HG03575 (cell line): ENCODE data around the gene AP2B1.
"Not testable (repeated sequence)": the region's sequence is repeated elsewhere in the genome, so short reads cannot be mapped to it uniquely, and the experiment has no call there.

Experiments
- ATAC-seq: cut with Tn5 transposase; IDR thresholded peaks from one replicate; pipeline ENCODE4 v1.9.1; 2021; ENCODE audit not compliant: unreplicated experiment, insufficient number of reproducible peaks, low FRiP score; ENCODE audit errors: extremely low read depth

The AP2B1 gene

GRCh38 chr17:35568561-35568960, 18.6 kb upstream of the AP2B1 start:
- ATAC-seq: no peak

GRCh38 chr17:35569405-35569804, 17.7 kb upstream of the AP2B1 start:
- no peak for ATAC-seq

GRCh38 chr17:35575759-35576158, 11.4 kb upstream of the AP2B1 start:
- ATAC-seq: no peak

GRCh38 chr17:35577830-35578196, 9.3 kb upstream of the AP2B1 start:
- no peak for ATAC-seq

DNA sequence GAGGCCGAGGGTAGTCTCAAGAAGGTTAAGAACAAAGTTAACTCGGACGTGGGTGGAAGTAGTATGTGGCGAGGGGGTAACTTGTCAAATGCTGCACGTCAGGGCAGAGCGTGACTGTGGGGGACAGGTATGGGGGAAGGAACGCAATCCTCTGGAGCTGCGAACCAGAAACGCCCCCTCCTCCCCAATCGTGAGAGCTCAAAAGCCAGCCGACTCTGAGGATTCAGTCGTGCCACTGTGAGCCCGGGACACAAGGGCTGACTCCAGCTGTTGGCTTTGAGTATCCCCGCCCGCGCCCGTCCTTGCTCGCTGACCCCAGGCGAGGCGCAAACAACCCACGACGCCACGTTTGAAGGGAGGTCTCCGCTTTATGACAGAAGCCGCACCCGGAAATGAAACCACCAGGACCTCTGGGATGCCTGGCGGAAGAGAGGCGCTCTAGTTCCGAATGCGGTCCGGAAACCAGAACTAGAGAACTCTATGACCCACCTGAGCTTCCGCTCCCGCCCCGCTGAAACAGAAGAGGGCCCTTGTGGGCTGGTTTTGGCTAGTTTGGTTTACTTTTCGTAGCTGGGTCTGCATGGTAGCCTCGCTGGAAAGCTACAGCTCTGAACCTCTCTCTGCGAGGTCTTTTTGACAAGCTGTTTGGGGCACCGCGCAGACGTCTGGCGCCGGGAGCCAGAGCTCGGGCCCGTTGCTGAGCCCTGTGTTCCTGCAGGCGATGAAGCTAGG, 8.8 kb upstream of the AP2B1 start, which contains the start of gene PEX12:
PEX12 (minus strand) TSS at position 375 of the 732 bp plus-strand sequence. CDS start 550 bp downstream, outside the sequence.
- ATAC-seq: no peak

- ATAC-seq: no peak
Measured at GRCh38 chr17:35578929-35579432, 8.1 kb upstream of the AP2B1 start.

DNA sequence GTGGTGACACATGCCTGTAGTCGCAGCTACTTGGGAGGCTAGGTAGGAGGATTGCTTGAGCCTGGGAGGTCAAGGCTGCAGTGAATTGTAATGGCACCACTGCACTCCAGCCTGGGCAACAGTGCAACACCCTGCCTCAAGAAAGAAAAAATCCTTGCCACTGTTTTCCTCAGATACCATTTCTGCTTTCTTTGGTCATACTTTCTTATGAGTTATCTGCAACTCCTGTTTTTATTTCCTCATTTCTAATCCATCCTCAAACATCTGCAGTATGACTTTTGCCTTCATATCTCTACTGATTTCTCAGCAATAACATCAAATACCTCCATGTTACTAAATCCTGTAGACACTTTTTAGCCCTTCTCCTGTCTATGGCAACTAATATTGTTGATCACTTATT, 3.1 kb upstream of the AP2B1 start:
- ATAC-seq: no peak

DNA sequence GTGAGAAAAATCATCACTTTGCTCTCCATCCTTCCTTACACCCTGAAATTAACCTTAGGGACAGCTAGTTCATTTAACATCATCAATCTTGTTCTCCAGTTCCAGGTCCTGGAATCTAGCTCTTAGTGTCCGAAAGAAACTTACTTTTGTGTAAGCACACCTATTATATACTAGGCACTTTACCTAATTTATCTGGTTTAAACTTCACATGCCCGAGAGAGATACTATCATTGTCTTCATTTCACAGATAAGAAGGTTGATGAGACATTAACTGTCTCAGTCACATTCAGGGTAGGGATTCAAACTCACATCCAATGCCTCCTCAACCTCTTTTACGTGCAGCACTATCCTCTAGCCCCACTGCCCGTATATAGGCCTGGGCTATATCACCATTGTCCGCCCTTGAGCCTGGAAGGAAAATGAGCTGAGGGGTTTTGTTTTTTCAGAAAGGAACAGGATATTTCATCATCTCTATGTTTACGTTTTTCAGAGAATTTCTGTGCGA, 501 bp upstream of the AP2B1 start:
- ATAC-seq: no peak

DNA sequence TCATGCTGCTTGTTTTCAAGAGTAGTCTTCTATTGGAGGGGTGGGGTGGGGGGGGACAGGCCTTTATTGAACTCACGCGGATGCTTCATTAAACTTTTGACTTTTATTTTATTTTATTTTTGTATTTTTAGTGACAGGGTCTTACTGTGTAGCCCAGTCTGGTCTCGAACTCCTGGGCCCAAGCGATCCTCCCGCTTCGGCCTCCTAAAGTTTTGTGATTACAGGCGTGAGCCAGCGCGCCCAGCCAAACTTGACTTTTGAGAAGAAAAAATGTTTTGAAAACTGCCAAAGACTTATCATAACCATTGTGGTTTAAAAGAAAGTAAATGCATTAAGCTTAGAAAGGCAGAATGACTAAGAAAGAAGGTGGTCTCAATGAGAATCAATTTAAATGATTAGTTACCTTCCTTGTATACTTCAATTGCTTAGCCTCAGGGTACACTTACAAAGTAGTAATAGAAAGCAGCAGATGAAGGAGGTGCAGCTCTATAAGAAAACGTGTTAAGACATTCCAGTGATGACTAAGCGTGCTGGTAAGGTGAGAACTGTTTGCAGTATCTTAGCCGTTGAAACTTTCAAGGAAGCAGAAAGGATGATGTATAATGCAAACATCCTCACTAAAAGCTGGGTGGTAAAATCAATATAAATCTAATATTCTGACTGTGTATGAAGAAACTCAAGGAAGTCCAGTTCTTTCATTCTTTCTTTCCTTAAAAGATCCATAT, 1.2 kb downstream of the AP2B1 start:
- no peak for ATAC-seq

GRCh38 chr17:35596072-35596471, 8.9 kb downstream of the AP2B1 start:
- no peak for ATAC-seq

DNA sequence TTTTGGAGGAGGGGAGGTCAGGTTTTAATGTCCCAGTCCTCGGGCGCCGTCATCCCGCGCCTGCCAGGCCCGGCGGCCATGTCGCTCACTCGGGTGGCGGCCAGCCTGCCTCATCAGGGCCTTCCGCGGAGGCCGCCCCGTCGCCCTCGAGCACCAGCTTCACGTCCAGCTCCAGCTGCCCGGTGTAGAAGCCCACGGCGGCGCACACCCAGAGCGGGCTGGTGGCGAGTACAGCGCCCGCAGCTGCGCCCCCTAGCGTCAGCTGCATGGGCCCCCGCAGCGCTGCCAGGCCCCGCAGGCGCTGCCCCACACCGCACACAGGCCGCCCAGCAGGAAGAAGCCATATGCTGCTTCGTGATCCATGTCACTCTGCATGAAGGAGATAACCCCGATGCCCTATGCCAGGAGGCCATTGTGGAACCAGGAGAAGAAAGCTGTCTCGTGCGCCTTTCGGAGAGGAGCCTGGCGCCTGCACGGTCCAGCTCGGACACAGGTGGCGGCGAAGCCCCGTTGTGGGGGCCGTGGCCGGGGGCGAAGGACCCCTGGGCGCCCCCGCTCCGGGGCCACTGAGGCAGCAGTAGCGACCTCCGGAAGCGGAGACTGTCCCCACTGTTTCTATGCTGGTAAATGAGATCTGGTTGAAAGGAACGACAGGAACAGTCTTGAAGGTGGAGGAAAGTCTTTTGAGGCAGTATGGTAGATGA, 9.6 kb downstream of the AP2B1 start:
- no peak for ATAC-seq

GRCh38 chr17:35597604-35598003, 10.5 kb downstream of the AP2B1 start:
- no peak for ATAC-seq

- no peak for ATAC-seq
Measured at GRCh38 chr17:35603674-35604073, 16.6 kb downstream of the AP2B1 start.

- ATAC-seq: no peak
Measured at GRCh38 chr17:35605678-35606077, 18.6 kb downstream of the AP2B1 start.

DNA sequence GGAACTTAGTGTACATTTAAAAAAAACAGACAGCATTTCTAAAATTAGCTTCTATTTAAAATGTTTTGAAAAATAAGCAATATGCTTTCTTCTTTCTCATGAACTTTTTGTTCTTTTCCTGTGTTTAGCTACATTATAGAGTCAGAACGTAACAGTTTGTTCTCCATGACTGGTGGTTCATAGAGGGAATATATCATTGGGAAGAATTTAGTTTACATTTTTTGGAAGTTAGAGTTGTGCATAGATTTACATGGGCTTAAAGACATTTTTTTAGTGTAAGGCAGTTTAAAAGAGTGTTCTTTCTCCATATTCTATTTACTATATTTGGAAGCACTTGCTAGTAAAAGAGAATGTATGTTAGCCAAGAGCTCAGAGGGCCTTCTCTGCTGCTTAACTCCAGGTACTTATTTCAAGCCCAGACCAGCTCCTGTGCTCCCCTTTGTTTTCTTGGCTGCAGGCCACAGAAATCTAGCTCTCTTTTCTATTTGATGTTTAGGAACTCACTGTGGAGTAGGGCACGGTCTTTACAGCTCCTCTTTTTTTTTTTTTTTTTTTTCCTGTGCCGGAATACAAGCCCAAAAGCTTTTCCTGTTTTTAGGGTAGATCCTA, 20.2 kb downstream of the AP2B1 start:
- no peak for ATAC-seq

- ATAC-seq: no peak
Measured at GRCh38 chr17:35609831-35610230, 22.7 kb downstream of the AP2B1 start.

DNA sequence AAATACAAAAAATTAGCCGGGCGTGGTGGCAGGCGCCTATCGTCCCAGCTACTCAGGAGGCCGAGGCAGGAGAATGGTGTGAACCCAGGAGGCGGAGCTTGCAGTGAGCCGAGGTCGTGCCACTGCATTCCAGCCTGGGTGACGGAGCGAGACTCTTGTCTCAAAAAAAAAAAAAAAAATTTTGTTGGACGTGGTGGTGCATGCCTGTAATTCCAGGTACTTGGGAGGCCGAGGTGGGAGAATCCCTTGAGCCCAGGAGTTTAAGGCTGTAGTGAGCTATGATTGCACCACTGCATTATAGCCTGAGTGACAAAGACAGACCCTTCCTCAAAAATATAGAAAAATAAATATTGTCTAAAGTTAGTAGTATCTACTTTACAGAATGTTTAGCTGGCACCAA, 23.6 kb downstream of the AP2B1 start:
- not testable (repeated sequence) for ATAC-seq

DNA sequence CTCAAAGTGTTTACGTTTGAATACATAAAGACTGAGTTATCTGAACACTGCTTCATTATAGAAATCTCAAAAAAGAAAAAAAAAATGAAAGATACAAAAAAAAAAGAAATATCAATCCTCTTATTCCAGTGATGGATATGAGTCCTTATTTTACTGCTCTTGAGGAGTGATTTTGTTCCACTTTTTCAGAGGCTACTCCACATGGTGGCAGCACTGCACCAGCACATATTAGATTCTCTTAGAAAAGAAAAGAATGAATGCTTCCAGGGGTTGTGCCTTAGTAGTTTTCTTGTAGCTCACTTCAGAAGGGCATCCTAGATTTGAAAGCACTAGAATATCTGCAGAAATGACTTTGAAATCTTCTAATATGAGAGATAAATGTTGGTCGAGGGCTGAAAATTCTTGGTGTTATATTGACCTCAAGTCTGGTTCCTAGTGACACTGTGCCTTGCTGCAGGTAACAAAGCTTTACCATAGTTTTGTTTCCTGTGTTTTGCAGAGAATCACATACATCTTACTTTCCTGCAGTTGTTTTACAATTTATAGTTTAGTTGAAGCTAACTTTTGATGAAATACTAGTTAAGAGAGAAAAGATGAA, 25.9 kb downstream of the AP2B1 start:
- no peak for ATAC-seq

- ATAC-seq: no peak
Measured at GRCh38 chr17:35614810-35615209, 27.7 kb downstream of the AP2B1 start.
